ENCODE data around the gene LDLRAP1. TPM values are rescaled to one million over a fixed set of nuclear protein-coding genes. Genes with fewer than 3 reads are reported as not detected.
A peak's percentile ranks its signal among the peaks of the same experiment; 100 is the strongest.

Gene LDLRAP1
- total RNA-seq, 1 donor = 18.5 TPM

DNA sequence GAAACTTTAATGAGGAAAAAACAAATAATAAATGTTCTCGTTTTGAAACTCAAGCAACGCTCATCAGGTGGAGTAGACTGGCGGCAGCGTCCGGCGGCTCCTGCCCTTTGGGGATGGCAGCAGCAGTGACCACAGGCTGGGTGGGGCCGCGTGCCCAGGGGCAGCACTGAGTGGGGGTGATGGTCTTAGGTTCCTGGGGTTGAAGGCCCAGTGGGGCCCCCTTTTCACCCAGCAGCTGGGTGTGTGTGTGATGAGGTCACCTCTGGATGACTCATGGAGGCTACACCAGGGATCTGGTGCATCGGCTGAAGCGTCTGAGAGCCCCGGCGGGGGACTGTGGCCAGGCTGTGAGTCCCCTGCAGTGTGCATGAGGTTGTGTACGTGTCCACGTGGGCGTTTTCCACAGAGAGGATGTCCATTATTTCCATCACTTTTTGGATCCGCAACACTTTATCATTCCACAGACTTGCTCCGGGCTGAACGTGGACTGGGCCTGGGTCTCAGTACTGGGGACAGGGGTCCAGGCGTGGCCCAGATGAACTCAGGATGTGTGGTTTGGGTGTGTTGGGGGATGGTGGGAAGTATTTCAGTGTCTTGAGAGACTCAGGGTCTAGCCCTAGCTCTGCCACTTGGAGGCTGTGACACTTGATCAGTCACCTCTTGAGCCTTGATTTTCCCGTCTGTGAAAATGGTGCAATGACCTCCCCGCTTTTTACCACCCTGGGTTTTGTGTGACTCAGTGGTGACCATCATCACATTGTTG lies 25.6 kb downstream of the LDLRAP1 start:
- H3K4me3 ChIP-seq (ENCODE audit: insufficient read depth, low read length) = peak overlapping the region; percentile 45
- H3K4me1 ChIP-seq (ENCODE audit: insufficient read depth, low read length) = peaks cover 30% of the 10 kb centered on the region
- no peak for TF ChIP-seq CTCF (IDR thresholded peaks at IDR 0.05; ENCODE audit: extremely low read depth, low read depth, low read length)
- no peak overlapping the region for H2AFZ ChIP-seq (ENCODE audit: low read length)
- H3K4me2 ChIP-seq (ENCODE audit: insufficient read depth, low read length) = peak overlapping the region; percentile 61
- peak; percentile 99 for DNase-seq (ENCODE audit: insufficient read length, low spot score, missing footprints)
- peaks cover 5% of the 10 kb centered on the region for H3K36me3 ChIP-seq (ENCODE audit: insufficient read depth, low read length)
- peaks cover 9% of the 10 kb centered on the region for H4K20me1 ChIP-seq (ENCODE audit: insufficient read depth, low read length)
- H3K27ac ChIP-seq (ENCODE audit: low read depth, low read length) = peak overlapping the region; percentile 77
- peaks cover 9% of the 10 kb centered on the region for H3K27me3 ChIP-seq (ENCODE audit: insufficient read depth, low read length)
- H3K9me3 ChIP-seq (ENCODE audit: low read depth, low read length) = no peaks in the 10 kb centered on the region
- no peaks in the 10 kb centered on the region for H3K79me2 ChIP-seq (ENCODE audit: insufficient read depth, low read length)

DNA sequence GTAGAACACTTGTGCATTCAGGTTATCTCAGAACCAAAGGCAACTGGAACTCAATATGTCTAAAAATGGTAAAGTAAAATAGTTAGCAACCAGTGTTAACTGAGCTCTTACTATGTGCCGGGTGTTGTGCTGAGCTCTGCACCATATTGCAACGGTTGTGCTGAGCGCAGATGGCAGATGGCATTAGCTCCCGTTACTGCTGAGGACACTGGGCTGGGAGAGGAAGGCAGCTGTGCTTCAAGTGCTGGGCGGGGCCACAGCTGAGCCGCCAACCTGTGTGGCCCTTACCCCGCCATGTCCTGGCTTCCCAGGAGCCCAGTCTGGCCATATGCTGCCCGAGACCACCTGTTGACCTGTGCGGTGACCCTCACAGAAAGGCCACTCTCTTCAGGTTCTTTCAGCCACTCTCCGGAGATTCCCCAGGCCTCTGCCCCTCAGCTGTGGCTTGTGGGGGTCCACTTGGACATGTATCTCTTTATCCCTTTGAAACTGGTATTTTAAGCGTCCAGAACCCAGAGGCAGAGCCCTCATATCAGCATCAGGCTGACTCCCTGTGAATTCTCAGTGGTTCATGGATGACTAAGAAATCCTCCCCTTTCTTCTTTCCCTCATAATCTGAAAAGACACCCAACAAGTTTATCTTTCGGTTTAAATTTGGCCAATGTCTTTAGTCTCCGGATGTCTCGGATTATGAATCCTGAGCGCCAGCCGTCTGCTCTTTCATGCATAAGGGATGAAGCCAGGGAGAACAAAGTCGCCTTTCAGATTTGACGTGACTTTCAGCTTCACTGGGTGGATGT lies 26.4 kb downstream of the LDLRAP1 start:
- H3K79me2 ChIP-seq (ENCODE audit: insufficient read depth, low read length) = no peaks in the 10 kb centered on the region
- no peaks in the 10 kb centered on the region for H3K9me3 ChIP-seq (ENCODE audit: low read depth, low read length)
- peaks cover 30% of the 10 kb centered on the region for H3K4me1 ChIP-seq (ENCODE audit: insufficient read depth, low read length)
- no peak overlapping the region for H2AFZ ChIP-seq (ENCODE audit: low read length)
- peaks cover 9% of the 10 kb centered on the region for H3K27me3 ChIP-seq (ENCODE audit: insufficient read depth, low read length)
- no peak overlapping the region for H3K4me3 ChIP-seq (ENCODE audit: insufficient read depth, low read length)
- H3K36me3 ChIP-seq (ENCODE audit: insufficient read depth, low read length) = peaks cover 5% of the 10 kb centered on the region
- TF ChIP-seq CTCF (IDR thresholded peaks at IDR 0.05; ENCODE audit: extremely low read depth, low read depth, low read length) = no peak
- peak; percentile 90 for DNase-seq (ENCODE audit: insufficient read length, low spot score, missing footprints)
- H3K27ac ChIP-seq (ENCODE audit: low read depth, low read length) = peak overlapping the region; percentile 77
- peaks cover 9% of the 10 kb centered on the region for H4K20me1 ChIP-seq (ENCODE audit: insufficient read depth, low read length)
- no peak overlapping the region for H3K4me2 ChIP-seq (ENCODE audit: insufficient read depth, low read length)

GRCh38 chr1:25570798-25571521 lies 27.6 kb downstream of the LDLRAP1 start:
- Histone ChIP-seq H3K9me3 (ENCODE audit: low read depth, low read length) (no peaks in the 10 kb centered on the region), H3K4me2 (ENCODE audit: insufficient read depth, low read length) (no peak overlapping the region), H2AFZ (ENCODE audit: low read length) (no peak overlapping the region), H4K20me1 (ENCODE audit: insufficient read depth, low read length) (peaks cover 9% of the 10 kb centered on the region), H3K79me2 (ENCODE audit: insufficient read depth, low read length) (no peaks in the 10 kb centered on the region), H3K4me3 (ENCODE audit: insufficient read depth, low read length) (no peak overlapping the region), H3K27me3 (ENCODE audit: insufficient read depth, low read length) (peaks cover 9% of the 10 kb centered on the region), H3K36me3 (ENCODE audit: insufficient read depth, low read length) (peaks cover under 1% of the 10 kb centered on the region), H3K4me1 (ENCODE audit: insufficient read depth, low read length) (peaks cover 30% of the 10 kb centered on the region), H3K27ac (ENCODE audit: low read depth, low read length) (no peak overlapping the region)
- no peak for TF ChIP-seq CTCF (IDR thresholded peaks at IDR 0.05; ENCODE audit: extremely low read depth, low read depth, low read length)
- DNase-seq (ENCODE audit: insufficient read length, low spot score, missing footprints) = peak; percentile 69
